H9 (cell line): ENCODE measurements around the gene EDA. TPM values are rescaled to one million over a fixed set of nuclear protein-coding genes. Genes with fewer than 3 reads are reported as not detected.

Source experiments
- DNase-seq: peaks from one replicate; pipeline ENCODE4 v3.0.0-alpha.2; 2017
- H2AFZ ChIP-seq: one replicate; pipeline ENCODE4 v1.6.1; 2013; ENCODE audit warnings: mild to moderate bottlenecking, low read length, control low read depth, moderate library complexity
- H2AK5ac ChIP-seq: 2 replicates; pipeline ENCODE4 v1.6.1; 2013; ENCODE audit warnings: low read length, control low read depth, mixed read lengths; ENCODE audit not compliant: insufficient read length
- H2BK120ac ChIP-seq: one replicate; pipeline ENCODE4 v1.6.1; 2013; ENCODE audit warnings: low read depth, mild to moderate bottlenecking, low read length, control low read depth, inconsistent platforms; ENCODE audit not compliant: poor library complexity, severe bottlenecking
- H2BK12ac ChIP-seq: 2 replicates; pipeline ENCODE4 v1.6.1; 2013; ENCODE audit warnings: low read length, control low read depth, mixed read lengths, low read depth; ENCODE audit not compliant: insufficient read length
- H2BK15ac ChIP-seq: 2 replicates; pipeline ENCODE4 v1.6.1; 2013; ENCODE audit warnings: low read depth, low read length, control low read depth
- H2BK20ac ChIP-seq: one replicate; pipeline ENCODE4 v1.6.1; 2013; ENCODE audit warnings: low read depth, mild to moderate bottlenecking, low read length, control low read depth, inconsistent platforms; ENCODE audit not compliant: poor library complexity, severe bottlenecking
- H2BK5ac ChIP-seq: 2 replicates; pipeline ENCODE4 v1.6.1; 2013; ENCODE audit warnings: low read length, control low read depth, mixed read lengths; ENCODE audit not compliant: insufficient read length
- H3K14ac ChIP-seq: 2 replicates; pipeline ENCODE4 v1.6.1; 2013; ENCODE audit warnings: low read length, control low read depth; ENCODE audit not compliant: insufficient read depth
- H3K18ac ChIP-seq: 2 replicates; pipeline ENCODE4 v1.6.1; 2013; ENCODE audit warnings: low read depth, mild to moderate bottlenecking, mixed read lengths, low read length, control low read depth; ENCODE audit not compliant: insufficient read length
- H3K23ac ChIP-seq: 2 replicates; pipeline ENCODE4 v1.6.1; 2013; ENCODE audit warnings: low read length, control low read depth, mixed read lengths, low read depth; ENCODE audit not compliant: insufficient read length
- H3K23me2 ChIP-seq: 2 replicates; pipeline ENCODE4 v1.6.1; 2013; ENCODE audit warnings: low read depth, mild to moderate bottlenecking, mixed read lengths, low read length, control low read depth; ENCODE audit not compliant: insufficient read length, poor library complexity, severe bottlenecking
- H3K27ac ChIP-seq: 2 replicates; pipeline ENCODE4 v1.5.1; 2013; ENCODE audit warnings: low read length, control low read depth, mixed read lengths, low read depth; ENCODE audit not compliant: insufficient read length
- H3K27me3 ChIP-seq: 2 replicates; pipeline ENCODE4 v1.6.1; 2013; ENCODE audit warnings: low read length, control low read depth, inconsistent platforms; ENCODE audit not compliant: insufficient read depth
- H3K4ac ChIP-seq: 2 replicates; pipeline ENCODE4 v1.6.1; 2013; ENCODE audit warnings: low read depth, mild to moderate bottlenecking, control low read depth, inconsistent platforms, low read length, moderate library complexity
- H3K4me1 ChIP-seq: 2 replicates; pipeline ENCODE4 v1.6.1; 2013; ENCODE audit warnings: low read length, control low read depth, inconsistent platforms; ENCODE audit not compliant: insufficient read depth
- H3K4me2 ChIP-seq: 2 replicates; pipeline ENCODE4 v1.6.1; 2013; ENCODE audit warnings: low read length, control low read depth, mixed read lengths; ENCODE audit not compliant: insufficient read length, insufficient read depth
- H3K56ac ChIP-seq: 2 replicates; pipeline ENCODE4 v1.6.1; 2013; ENCODE audit warnings: low read depth, mild to moderate bottlenecking, mixed read lengths, low read length, control low read depth; ENCODE audit not compliant: insufficient read length
- H3K79me1 ChIP-seq: 2 replicates; pipeline ENCODE4 v1.6.1; 2013; ENCODE audit warnings: low read depth, mild to moderate bottlenecking, moderate library complexity, low read length, control low read depth, inconsistent platforms; ENCODE audit not compliant: insufficient read depth, poor library complexity, severe bottlenecking
- H3K79me2 ChIP-seq: 2 replicates; pipeline ENCODE4 v1.6.1; 2013; ENCODE audit warnings: low read length, control low read depth, inconsistent platforms; ENCODE audit not compliant: insufficient read depth
- H3K9ac ChIP-seq: 2 replicates; pipeline ENCODE4 v1.6.1; 2013; ENCODE audit warnings: low read length, control low read depth, mixed read lengths; ENCODE audit not compliant: insufficient read length; ENCODE audit errors: extremely low read depth
- H3K9me3 ChIP-seq: one replicate; pipeline ENCODE4 v1.6.1; 2013; ENCODE audit warnings: low read depth, low read length, inconsistent platforms; ENCODE audit not compliant: control insufficient read depth
- H3T11ph ChIP-seq: one replicate; pipeline ENCODE4 v1.6.1; 2013; ENCODE audit warnings: mild to moderate bottlenecking, low read length, control low read depth, inconsistent platforms
- H4K20me1 ChIP-seq: one replicate; pipeline ENCODE4 v1.6.1; 2013; ENCODE audit not compliant: control insufficient read depth, insufficient read length, insufficient read depth
- H4K5ac ChIP-seq: 2 replicates; pipeline ENCODE4 v1.6.1; 2013; ENCODE audit warnings: low read depth, mild to moderate bottlenecking, mixed read lengths, low read length, control low read depth; ENCODE audit not compliant: insufficient read length
- H4K8ac ChIP-seq: replicated peaks from 2 replicates; pipeline ENCODE4 v1.6.1; 2013; ENCODE audit warnings: low read length, control low read depth, mixed read lengths, low read depth; ENCODE audit not compliant: insufficient read length
- H4K91ac ChIP-seq: 2 replicates; pipeline ENCODE4 v1.6.1; 2013; ENCODE audit warnings: low read depth, mild to moderate bottlenecking, moderate library complexity, mixed read lengths, low read length, control low read depth; ENCODE audit not compliant: insufficient read length
- H3K27ac Mint-ChIP-seq, 3 experiments: 2 replicates in 2 of 3; 3 replicates in 1 of 3; pipeline ENCODE4 v1.8.0; 2020 to 2021; ENCODE audit warnings: mixed read lengths in 3 of 3, mild to moderate bottlenecking in 1 of 3, moderate library complexity in 1 of 3
- H3K27me3 Mint-ChIP-seq: 2 replicates; pipeline ENCODE4 v1.8.0; 2021; ENCODE audit warnings: low read depth, mild to moderate bottlenecking, moderate library complexity, mixed read lengths
- H3K36me3 Mint-ChIP-seq, 3 experiments: 2 replicates in 2 of 3; 3 replicates in 1 of 3; pipeline ENCODE4 v1.8.0; 2020 to 2021; ENCODE audit warnings: low read depth in 3 of 3, mixed read lengths in 3 of 3; ENCODE audit not compliant: insufficient read depth in 1 of 3
- H3K4me1 Mint-ChIP-seq, 2 experiments: 2 replicates each; pipeline ENCODE4 v1.8.0; 2020; ENCODE audit warnings: mixed read lengths in 2 of 2
- H3K4me3 Mint-ChIP-seq, 2 experiments: 2 replicates in 1 of 2; 3 replicates in 1 of 2; pipeline ENCODE4 v1.8.0; 2020 to 2021; ENCODE audit warnings: mild to moderate bottlenecking in 2 of 2, mixed read lengths in 2 of 2, moderate library complexity in 1 of 2
- H3K9me3 Mint-ChIP-seq, 2 experiments: 2 replicates in 1 of 2; 3 replicates in 1 of 2; pipeline ENCODE4 v1.8.0; 2020; ENCODE audit warnings: mild to moderate bottlenecking in 2 of 2, mixed read lengths in 2 of 2, moderate library complexity in 1 of 2
- WGBS: extraction: QIAGEN DNeasy Blood & Tissue Kit; methylation state at CpG from one replicate; pipeline ENCODE4 v1.1.7; 2013; ENCODE audit warnings: missing lambda C conversion rate, low lambda C conversion rate, mixed read lengths; ENCODE audit not compliant: insufficient read length; ENCODE audit errors: extremely low coverage; 5-methylcytosine and 5-hydroxymethylcytosine counted together
- total RNA-seq: library from RNA; stranded (reverse); gene quantifications from 2 replicates; pipeline ENCODE4 v1.2.1, GENCODE V29; 2021
- TF ChIP-seq, protein P1 (sequence below): fragments of 200-600 bp; sonication (generic); conservative IDR thresholded peaks from 3 replicates; pipeline ENCODE4 v1.8.0; 2021; ENCODE audit warnings: antibody characterized with exemption, mild to moderate bottlenecking

EDA gene
- total RNA-seq, 1 experiment from 2014 or later = 7.7 TPM

DNA sequence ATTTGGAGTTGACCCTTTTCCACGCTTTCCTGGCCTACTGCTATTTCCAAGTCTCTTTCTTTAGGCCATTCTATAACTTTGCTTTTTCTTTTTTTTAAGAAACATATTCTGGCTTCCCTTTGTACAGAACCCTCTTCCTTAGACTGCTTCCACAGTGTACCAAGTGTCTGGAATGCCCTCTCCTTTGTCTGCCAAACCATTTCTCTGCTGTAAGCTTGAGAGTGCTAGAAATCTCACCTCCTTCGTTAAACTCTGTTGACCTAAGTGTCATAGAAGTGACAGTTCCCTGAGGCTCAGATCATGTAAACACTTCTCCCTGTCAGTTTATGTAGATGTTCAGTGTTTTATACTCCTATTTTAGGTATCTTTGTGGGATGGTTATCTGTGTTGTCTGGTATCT, 108.4 kb downstream of the EDA start:
- H4K20me1 ChIP-seq = no peaks in the 10 kb centered on the region
- H4K5ac ChIP-seq = no peak overlapping the region
- no peak overlapping the region for H3K4me3 Mint-ChIP-seq
- H3K36me3 Mint-ChIP-seq = peaks cover 2 to 18% (median 6%) of the 10 kb centered on the region in 3 experiments; a peak in 5 of 7 replicates
- no peak overlapping the region for H3K23ac ChIP-seq
- no peak overlapping the region for H3K27ac Mint-ChIP-seq
- H4K8ac ChIP-seq = no peak overlapping the region
- H3K56ac ChIP-seq = no peak overlapping the region
- WGBS = no CpG with 5 or more reads among the region's 2 CpGs
- no peak overlapping the region for H2AFZ ChIP-seq
- TF ChIP-seq, protein P1, sequence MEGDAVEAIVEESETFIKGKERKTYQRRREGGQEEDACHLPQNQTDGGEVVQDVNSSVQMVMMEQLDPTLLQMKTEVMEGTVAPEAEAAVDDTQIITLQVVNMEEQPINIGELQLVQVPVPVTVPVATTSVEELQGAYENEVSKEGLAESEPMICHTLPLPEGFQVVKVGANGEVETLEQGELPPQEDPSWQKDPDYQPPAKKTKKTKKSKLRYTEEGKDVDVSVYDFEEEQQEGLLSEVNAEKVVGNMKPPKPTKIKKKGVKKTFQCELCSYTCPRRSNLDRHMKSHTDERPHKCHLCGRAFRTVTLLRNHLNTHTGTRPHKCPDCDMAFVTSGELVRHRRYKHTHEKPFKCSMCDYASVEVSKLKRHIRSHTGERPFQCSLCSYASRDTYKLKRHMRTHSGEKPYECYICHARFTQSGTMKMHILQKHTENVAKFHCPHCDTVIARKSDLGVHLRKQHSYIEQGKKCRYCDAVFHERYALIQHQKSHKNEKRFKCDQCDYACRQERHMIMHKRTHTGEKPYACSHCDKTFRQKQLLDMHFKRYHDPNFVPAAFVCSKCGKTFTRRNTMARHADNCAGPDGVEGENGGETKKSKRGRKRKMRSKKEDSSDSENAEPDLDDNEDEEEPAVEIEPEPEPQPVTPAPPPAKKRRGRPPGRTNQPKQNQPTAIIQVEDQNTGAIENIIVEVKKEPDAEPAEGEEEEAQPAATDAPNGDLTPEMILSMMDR = no peak
- H2BK12ac ChIP-seq = no peak overlapping the region
- no peak overlapping the region for H4K91ac ChIP-seq
- no peak overlapping the region for H2AK5ac ChIP-seq
- H2BK120ac ChIP-seq = no peak overlapping the region
- no peak overlapping the region for H3K4me2 ChIP-seq
- no peaks in the 10 kb centered on the region for H3K79me2 ChIP-seq
- H3K18ac ChIP-seq = no peak overlapping the region
- H3K27me3 Mint-ChIP-seq = no peaks in the 10 kb centered on the region
- H3K9me3 ChIP-seq = peaks cover 12% of the 10 kb centered on the region
- no peaks in the 10 kb centered on the region for H3K27me3 ChIP-seq
- no peak overlapping the region for H3K27ac ChIP-seq
- no peak overlapping the region for H3K14ac ChIP-seq
- H3K4ac ChIP-seq = no peak overlapping the region
- DNase-seq = no peak
- H3K4me1 ChIP-seq = no peaks in the 10 kb centered on the region; the same call in 1 of the 2 replicates
- H3K9ac ChIP-seq = no peak overlapping the region
- peaks cover 0 to 9% of the 10 kb centered on the region in 2 experiments; a peak in 2 of 4 replicates for H3K4me1 Mint-ChIP-seq
- H3K23me2 ChIP-seq = no peaks in the 10 kb centered on the region
- H2BK15ac ChIP-seq = no peak overlapping the region
- H3K79me1 ChIP-seq = no peaks in the 10 kb centered on the region
- H2BK5ac ChIP-seq = no peak overlapping the region
- H3T11ph ChIP-seq = no peak overlapping the region
- H2BK20ac ChIP-seq = no peak overlapping the region
- H3K9me3 Mint-ChIP-seq = peaks cover 70 to 76% of the 10 kb centered on the region in 2 experiments
